T-helper 22 cell (primary cell): ENCODE measurements around the gene RFNG.

Experiments used
- DNase-seq: peaks from one replicate; pipeline ENCODE4 v3.0.0-alpha.2; 2020; ENCODE audit warnings: low read depth

RFNG gene

GRCh38 chr17:82013772-82014321 lies 37.8 kb downstream of the RFNG start:
- DNase-seq: no peak

DNA sequence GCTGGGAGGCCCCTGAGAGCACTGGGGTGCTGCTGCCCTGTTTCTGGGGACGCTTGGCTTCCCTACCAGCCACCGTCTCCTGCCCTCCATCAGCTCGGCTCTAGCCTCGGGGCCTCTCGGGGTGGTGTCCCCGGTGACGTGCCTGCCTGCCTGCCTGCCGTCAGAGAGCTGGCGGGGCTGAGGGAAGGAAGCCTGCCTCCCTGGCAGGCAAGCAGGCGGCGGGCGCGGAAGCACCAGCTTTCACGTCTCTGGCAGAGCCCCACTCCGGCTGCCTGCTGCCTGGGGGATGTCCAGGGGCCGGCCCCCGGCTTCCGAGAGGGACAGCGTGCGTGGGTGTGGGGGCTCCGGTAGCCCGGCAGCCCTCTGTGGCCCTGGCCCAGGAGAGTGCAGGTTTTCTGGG lies 38.3 kb downstream of the RFNG start:
- no peak for DNase-seq

DNA sequence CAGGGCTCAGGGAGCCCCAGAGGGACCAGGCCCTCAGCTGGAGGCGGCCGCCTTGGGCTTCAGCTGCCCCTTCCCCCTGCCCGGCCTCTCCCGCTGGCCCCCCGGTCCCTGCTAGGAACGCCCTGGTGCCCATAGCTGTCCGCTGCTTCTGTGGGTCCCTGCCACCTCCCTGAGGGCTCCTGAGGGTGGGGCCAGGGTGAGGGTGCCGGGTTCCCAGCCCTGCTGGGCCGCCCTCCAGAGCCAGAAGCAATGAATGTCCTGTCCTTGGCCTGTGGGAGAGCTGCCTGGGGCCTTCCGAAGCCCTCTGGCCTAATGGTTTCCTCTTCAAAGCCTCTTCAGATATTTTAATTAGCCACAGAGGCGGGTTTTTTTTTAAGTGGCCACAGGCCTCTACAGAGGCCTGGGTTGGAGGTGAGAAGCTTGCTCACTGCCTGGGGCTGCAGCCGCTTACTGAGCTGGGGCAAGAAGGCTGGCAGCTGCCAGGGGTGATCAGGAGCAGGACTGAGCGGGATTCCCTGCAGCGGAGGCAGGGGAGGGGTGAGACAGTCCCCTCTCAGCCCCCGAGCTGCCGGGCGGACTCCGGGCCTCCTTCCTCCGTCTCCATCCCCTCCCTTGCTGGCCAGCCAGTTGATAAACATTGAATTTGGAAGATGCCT lies 38.8 kb downstream of the RFNG start:
- DNase-seq: no peak

GRCh38 chr17:82012261-82012639 lies 39.4 kb downstream of the RFNG start:
- DNase-seq: no peak

- no peak for DNase-seq
These were observed 39.9 kb downstream of the RFNG start for GRCh38 chr17:82011617-82012187.

DNA sequence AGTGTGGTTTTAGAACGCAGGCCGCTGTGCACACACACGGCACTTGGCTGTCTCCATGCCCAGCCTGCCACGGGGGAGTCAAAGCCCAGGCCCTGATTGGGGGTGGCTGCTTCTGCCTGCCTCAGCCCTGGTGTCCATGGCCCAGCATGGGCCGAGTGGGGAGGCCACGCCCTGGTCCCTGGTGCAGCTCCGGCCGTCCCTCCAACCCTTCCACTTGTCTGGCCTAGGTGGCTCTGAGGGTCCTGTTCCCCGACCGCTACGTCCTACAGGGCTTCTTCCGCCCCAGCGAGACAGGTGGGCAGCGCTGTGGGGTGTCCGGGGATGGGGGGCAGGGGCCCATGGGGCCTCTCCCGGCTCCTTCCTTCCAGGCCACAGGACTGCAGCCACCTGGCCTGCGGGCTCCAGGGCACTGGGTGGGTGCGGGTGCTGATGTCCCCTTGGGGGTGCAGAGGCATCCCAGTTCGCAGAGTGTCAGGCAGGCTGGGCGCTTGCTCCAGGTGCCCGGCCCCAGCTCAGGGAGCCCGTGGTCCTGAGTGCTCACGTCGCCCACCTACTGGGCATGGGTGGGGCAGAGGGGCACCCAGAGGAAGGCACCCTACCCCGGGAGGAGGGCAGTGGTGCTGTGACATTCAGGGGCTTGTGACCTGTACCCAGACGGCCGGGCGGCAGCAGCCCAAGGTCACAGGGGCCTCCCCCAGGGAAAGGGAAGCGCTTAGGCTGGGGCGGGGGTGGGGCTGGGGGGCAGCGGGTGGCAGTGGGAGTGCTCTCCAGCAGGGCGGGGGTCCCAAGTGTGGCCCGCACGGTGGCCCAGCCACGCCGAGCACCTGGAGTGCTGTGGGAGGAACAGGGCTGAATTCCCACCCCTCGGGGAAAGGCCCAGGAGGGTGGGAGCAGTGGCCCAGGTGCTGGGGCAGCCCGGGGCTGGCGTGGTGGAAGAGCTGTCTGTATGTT lies 40.8 kb downstream of the RFNG start:
- no peak for DNase-seq

DNA sequence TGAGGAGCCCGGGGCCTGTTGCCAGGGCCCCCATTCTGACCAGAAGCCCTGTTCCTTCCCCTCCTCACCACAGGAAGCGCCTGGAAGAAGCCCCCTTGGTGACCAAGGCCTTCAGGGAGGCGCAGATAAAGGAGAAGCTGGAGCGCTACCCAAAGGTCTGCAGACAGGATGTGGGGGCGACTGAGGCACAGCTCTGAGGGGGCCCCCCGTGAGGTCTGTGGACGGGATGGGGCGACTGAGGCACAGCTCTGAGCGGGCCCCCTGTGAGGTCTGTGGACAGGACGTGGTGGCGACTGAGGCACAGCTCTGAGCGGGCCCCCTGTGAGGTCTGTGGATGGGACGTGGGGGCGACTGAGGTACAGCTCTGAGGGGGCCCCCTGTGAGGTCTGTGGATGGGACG lies 42.2 kb downstream of the RFNG start:
- no peak for DNase-seq

DNA sequence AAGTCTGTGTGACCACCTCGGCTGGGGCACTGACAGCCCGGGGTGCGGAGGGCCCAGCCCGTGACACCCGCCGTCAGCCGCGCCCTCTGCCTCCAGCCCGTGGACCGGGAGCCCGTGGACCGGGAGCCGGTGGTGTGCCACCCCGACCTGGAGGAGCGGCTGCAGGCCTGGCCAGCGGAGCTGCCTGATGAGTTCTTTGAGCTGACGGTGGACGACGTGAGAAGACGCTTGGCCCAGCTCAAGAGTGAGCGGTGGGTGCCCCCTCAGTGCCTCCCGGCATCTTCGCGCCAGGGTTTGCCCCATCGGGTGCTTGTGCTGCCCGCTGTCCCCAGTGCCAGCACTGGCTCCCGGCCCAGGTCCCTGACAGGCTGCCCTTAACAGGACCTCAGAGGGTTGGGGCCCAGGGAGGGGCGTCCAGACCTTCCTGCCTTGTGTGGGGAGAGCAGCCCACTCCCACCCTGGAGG lies 42.6 kb downstream of the RFNG start:
- DNase-seq: no peak

DNA sequence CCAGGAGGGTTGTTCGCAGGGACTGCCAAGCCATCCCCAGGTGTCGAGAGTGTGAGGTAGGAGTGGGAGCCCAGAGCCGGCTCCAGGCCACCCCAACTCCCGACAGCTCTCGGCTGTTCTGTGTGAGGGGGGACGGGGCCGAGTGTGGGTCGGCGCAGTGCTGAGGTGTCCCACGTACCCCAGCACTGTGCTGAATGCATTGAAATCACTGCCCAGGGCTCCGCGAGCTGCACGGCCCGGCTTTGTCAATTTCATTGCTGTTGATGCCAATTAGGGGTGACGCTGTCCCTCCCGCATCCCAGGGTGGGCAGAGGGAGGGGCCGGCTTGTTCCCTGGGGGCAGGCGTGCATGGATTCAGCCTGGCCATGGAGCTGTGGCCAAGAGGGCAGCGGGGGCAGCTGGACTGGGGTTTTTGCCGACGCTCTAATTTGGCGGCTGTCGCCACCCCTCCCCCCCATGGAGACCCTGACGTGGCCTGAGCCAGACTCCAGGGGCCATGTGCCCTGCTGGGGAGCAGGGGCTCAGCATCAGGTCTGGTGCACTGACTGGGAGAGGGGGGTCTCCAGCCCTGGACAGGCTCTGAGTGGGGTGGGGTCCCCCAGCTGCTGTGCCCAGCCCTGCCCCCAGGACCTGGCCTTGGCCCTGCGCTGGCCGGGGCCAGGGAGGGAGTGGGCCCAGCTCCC lies 43.2 kb downstream of the RFNG start:
- DNase-seq: no peak

GRCh38 chr17:82007495-82008257 lies 43.9 kb downstream of the RFNG start:
- DNase-seq: no peak

DNA sequence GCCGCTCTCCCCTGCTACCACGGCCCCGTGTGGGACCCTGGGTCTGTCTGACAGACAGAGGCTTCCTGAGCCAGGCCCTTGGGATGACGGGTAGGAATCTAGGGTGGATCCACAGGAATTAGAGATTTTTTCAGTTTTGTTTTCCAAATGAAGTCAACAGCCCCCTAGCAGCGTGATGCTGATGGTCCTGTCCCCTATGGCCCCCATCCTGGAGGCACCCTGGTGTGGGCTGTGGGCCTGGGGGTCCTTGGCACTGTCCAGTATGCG lies 44.5 kb downstream of the RFNG start:
- DNase-seq: no peak

DNA sequence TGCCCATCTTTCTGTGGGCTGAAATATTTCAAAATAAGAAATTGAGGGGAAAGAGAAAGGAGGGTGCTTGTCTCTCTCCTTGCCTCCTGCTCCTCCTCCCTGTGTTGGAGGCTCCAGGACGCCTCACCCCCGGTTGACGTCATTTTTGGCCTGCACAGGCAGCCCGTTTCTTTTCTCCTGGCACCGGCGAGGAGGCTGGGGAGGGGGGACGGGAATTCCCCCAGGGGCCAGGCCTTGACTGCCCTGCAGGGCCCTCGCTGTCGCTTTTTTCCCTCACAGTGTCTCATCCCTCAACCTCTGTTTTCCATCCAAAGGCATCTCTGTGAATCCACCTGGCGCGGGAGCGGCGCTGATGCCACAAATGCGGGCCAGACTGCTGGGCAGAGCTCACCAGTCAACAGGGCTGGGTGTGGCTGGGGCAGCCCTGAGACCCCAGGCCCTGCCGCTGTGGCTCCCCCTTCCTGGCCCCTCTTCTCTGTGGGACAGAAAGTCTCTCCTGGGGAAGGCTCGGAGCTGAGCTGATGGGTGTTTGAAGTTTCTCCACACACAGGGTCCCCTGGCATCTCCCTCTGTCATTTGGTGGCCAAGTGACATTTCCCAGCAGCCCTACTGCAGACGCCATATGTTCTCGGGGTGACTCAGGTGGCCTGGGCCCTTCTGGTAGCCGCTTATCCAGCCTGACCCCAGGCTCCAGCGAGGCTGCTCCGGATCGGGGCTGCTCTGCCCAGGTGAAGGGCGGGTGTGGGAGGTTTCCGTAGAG lies 45.0 kb downstream of the RFNG start:
- DNase-seq: no peak

DNA sequence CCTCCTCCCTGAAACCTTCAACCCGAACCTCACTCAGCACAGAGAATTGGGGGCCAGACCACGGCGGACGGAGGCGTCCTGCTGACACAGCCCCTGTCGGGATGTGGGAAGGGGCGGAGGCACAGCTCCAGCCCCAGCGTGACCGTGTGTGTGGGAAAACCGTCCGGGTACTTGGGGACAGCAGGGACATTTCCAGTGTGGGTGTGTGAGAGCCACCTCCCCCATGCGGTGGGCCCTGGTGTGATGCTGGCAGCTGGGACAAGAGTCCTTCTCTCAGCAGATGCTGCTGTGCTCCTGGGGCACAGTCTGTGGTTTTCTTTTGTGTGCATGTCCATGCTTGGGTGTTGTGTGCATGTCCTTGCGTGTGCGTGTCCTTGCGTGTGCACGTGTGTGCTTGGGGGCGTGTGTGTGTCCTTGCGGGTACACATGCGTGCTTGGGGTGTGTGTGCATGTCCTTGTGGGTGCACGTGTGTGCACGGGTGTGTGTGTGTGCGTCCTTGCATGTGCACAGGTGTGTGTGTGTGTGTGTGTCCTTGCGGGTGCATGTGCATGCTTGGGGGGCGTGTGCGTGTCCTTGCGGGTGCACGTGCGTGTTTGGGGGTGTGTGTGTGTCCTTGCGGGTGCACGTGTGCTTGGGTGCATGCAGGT lies 45.8 kb downstream of the RFNG start:
- no peak for DNase-seq

DNA sequence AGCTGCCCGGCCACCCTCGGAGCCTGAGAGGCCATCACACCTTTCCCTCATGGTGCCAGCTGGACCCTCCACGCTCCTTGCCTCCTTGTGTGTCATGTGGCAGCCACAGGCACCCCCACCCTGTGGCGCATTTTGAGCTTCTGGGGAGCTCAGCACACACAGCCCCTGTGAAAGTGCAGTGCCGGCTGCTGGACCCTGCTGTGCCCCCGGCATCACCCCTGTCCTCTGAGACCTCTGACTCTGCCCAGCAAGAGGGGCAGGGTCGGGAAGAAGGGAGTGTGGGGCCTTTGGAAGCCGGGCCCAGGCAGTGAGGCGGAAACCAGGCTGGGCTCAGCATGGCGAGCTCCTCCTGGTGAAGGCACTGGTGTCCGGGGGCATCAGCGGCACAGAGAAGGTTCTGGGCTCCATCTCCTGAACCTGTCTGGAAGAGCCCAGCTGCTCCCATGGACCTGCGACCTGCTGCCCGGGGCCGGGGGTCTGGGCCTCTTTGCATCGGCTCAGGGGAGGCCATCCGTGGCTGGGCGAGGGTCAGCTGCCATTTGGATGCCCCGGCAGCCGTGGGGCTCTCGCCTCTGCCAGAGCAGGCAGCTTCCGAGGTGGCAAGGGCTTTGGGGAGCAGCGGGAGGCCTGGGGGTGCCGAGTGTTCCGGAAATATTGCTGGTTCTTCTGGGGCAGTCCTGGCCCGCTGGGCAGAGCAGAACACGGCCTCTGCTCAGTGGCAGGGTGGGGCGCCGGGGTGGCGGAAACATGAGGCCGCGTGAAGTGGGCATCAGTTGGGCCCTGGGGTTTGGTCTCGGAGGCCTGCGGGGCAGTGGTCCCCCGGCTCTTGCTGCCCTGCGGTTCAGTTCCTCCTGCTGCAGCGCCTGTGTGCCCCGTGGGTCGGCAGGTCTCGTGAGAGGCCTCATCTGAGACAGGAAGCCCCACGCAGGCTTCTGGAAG lies 46.8 kb downstream of the RFNG start:
- DNase-seq: no peak

DNA sequence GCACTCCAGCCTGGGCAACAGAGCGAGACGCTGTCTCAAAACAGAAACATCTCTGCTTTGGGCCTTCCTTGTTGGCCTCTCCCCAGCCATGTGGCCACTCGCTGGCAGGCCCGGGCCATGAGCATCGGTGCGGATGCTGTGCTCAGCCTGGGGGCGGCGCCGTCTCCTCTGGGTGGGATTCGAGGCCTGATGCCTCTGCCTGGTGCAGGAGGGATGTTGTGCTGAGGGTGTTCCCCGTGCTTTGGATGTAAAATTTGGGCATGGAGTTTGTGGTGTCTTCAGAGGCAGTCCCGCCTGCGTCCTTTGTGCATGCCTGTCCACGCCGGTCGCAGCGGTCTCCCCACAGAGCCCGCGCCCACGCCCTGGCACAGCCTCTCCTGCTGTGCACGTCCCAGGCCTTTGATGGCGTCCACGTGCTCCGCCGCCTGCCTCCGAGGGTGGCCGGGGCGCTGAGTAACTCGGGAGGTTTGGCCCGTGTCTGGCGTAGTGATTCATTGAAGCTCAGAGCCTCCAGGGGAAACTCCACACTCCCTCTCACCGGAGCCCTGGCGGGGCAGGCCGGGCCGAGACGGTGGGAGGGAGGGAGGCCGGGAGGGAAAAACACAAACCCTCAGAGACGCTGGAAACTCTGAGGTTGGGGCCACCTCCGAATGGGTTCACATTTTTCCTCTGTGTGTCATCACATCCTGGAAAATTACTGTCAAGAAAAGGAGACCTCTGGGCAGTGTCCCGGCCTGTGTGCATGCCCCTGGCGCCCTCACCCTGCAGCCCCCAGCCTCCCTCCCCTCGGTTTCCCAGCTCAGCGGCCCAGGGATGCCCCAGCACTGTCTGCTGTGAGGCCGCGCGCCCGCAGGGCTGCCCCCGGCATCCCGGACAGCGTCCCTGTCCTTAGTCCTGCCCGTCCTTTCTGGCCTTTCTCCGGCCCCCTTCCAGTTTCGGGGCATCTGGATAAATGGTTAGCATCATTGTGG lies 47.9 kb downstream of the RFNG start:
- no peak for DNase-seq

DNA sequence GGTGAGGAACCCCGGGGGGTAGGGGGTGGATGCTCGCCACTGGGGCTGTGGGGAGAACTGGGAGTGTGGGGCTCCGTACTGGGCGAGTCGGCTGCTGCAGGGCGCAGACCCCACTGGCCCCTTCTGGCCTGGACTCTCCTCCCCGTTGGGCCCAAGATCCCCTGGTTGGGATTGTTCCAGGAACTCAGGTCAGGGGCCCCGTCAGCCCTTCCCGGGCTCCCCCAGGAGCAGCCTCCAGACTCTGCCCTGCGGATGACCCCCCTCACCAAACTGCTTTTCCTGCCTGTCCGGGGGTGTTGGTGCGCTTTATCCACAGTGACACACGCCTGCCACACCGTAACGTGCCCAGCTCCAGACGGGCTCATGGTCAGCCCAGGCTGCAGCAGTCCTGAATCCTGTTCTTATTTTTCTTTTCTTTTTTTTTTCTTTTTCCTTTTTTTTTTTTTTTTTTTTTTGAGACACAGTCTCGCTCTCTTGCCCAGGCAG lies 50.0 kb downstream of the RFNG start:
- no peak for DNase-seq

DNA sequence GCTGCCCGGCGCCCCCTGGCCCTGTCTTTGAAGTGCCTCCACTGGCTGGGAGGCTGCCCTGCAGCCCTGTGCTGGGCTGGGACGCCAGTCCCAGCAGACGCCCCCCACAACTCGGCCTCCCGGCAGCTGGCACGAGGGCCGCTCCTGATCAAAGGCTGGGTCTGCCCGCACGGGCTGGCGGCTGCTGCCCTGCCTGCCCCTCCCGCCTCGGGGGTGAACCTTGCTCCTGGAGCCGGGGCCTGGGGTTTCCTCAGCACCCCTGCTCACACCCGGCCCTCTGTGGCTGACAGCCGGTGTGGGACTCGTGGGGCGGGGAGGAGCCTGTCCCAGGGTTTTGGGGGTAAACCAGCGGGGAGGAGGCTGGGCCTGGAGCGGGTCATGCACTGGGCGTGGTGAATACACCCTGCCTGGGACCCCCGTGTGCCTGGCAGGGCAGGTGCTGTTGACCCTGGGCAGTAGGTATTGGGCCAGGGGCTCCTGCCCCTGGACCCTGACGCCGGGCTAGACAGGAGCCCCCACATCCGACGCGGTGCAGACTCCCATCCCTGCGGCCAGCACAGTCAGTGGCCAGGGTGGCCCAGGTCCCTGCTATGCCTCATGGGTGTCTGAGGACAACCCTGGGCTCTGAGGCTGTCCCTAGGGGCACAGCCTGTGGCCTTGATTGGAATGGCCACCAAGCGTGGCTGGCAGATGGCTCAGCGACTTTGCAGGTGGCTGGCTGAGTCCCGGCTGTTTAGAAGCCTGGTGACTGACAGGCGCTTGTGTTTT lies 50.6 kb downstream of the RFNG start:
- DNase-seq: no peak
